Sigmoid colon (tissue), 7 donors: ENCODE data around the gene CCNY. TPM values are rescaled to one million over a fixed set of nuclear protein-coding genes. Genes with fewer than 3 reads are reported as not detected.
A peak's percentile ranks its signal among the peaks of the same experiment; 100 is the strongest.

Experiments
- DNase-seq: peaks from one replicate; pipeline ENCODE4 v3.0.0-alpha.2; 2019
- H3K27ac ChIP-seq, 4 donors: fragments of 200-600 bp; sonication (generic); one replicate each; pipeline ENCODE4 v1.5.1; 2016 to 2019; ENCODE audit warnings: mild to moderate bottlenecking in 1 of 4
- H3K27me3 ChIP-seq, 3 donors: fragments of 200-600 bp; sonication (generic); one replicate each; pipeline ENCODE4 v1.5.1; 2019; ENCODE audit warnings: mild to moderate bottlenecking in 1 of 3
- H3K36me3 ChIP-seq, 4 donors: fragments of 200-600 bp; sonication (generic); one replicate each; pipeline ENCODE4 v1.5.1; 2016 to 2019
- H3K4me1 ChIP-seq, 4 donors: fragments of 200-600 bp; sonication (generic); one replicate each; pipeline ENCODE4 v1.5.1; 2017 to 2019
- H3K4me3 ChIP-seq, 4 donors: fragments of 200-600 bp; sonication (generic); one replicate each; pipeline ENCODE4 v1.5.1; 2017 to 2019; ENCODE audit warnings: mild to moderate bottlenecking in 2 of 4, moderate library complexity in 1 of 4
- H3K9me3 ChIP-seq, 4 donors: fragments of 200-600 bp in 3 of 4; sonication (generic) in 3 of 4; one replicate each; pipeline versions ENCODE4 v1.5.1 to v1.6.1; 2013 to 2019
- EP300 ChIP-seq, 4 donors: sonication (generic); formaldehyde crosslinking; IDR thresholded peaks; one replicate each; pipeline ENCODE4 v1.6.1; 2017; ENCODE audit warnings: antibody characterized with exemption in 4 of 4
- POLR2A ChIP-seq, 2 donors: fragments of 450-650 bp; IDR thresholded peaks; one replicate each; pipeline ENCODE4 v1.6.1; 2016; ENCODE audit warnings: antibody characterized with exemption in 2 of 2, mild to moderate bottlenecking in 2 of 2, moderate library complexity in 2 of 2
- POLR2AphosphoS5 ChIP-seq, 4 donors: sonication (generic); formaldehyde crosslinking; IDR thresholded peaks; one replicate each; pipeline ENCODE4 v1.6.1; 2017; ENCODE audit warnings: antibody characterized with exemption in 4 of 4
- WGBS, 2 donors: extraction: QIAGEN DNeasy Blood & Tissue Kit; methylation state at CpG; one replicate each; pipeline ENCODE4 v1.1.7; 2013; 5-methylcytosine and 5-hydroxymethylcytosine counted together
- intact Hi-C: fragments of 100-400 bp; cut with DNase I; formaldehyde crosslinking; loops from one replicate; pipeline ENCODE4 v1.15.1; 2023
- polyA plus RNA-seq, 3 donors: library from polyadenylated mRNA; stranded (reverse); fragments of 200-250 nt; gene quantifications; one replicate each; pipeline ENCODE4 v1.2.3, GENCODE V29; 2013
- total RNA-seq, 4 donors: library from RNA; depleted of rRNA; stranded (reverse); fragments of >200 nt; gene quantifications; one replicate each; pipeline ENCODE4 v1.1.0, GENCODE V29; 2016
- TF ChIP-seq, protein P1 (sequence below), 4 experiments: fragments of 450-650 bp in 3 of 4; fragments of 200-600 bp in 1 of 4; IDR thresholded peaks; one replicate each; pipeline ENCODE4 v1.5.1; 2016 to 2019; ENCODE audit warnings: antibody characterized with exemption in 4 of 4, mild to moderate bottlenecking in 3 of 4, moderate library complexity in 2 of 4
- donor health status: healthy with polysubstance abuse.
- donor health status: Bipolar disorder and iron deficiency.
- donor health status: healthy.

CCNY gene
- total and polyA plus RNA-seq, 7 donors: 24.0 to 45.7 (median 35.7) TPM

DNA sequence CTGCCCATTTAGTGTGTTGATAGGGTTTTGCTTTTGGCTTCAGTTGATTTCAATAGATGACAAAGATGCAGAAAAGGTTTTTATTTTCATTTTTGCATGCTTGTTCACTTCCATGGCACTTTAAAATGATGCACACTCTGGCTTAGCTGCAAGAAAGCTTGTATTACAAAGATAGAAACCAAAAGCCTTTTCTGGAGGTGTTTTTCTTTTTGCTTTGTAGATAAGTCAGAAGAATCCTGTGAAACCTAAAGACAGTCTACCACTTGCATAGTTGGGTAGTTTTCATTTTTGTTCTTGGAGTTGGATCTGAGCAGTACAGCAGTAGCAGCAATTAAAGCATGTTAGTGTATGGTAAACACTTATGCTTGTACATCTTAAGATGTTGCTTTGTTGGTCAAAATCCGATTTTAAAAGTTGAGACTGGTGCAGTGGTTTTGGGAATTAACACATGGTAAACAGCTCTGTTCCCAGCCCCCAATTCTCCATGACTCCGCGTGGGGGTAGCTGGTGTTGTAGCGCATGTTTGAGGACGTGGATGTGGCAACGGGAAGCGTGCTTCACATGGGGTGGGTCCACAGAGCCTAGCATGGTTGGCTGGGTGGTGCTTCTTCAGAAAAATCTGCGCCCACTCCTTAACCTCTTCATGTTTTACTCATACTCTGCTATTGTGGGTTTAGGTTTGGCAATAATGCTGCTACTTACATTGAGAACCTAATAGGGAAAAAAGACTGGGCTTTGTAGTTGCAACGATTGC is 19.8 kb downstream of the CCNY start:
- Histone ChIP-seq H3K27me3 (no peaks in the 10 kb centered on the region), H3K9me3 (no peaks in the 10 kb centered on the region), H3K27ac (peak overlapping the region in 1 of 4 donors; percentile 6), H3K4me1 (peaks cover 0 to 71% (median 61%) of the 10 kb centered on the region in 4 donors), H3K36me3 (no peaks in the 10 kb centered on the region), H3K4me3 (no peak overlapping the region)
- TF ChIP-seq, protein P1, sequence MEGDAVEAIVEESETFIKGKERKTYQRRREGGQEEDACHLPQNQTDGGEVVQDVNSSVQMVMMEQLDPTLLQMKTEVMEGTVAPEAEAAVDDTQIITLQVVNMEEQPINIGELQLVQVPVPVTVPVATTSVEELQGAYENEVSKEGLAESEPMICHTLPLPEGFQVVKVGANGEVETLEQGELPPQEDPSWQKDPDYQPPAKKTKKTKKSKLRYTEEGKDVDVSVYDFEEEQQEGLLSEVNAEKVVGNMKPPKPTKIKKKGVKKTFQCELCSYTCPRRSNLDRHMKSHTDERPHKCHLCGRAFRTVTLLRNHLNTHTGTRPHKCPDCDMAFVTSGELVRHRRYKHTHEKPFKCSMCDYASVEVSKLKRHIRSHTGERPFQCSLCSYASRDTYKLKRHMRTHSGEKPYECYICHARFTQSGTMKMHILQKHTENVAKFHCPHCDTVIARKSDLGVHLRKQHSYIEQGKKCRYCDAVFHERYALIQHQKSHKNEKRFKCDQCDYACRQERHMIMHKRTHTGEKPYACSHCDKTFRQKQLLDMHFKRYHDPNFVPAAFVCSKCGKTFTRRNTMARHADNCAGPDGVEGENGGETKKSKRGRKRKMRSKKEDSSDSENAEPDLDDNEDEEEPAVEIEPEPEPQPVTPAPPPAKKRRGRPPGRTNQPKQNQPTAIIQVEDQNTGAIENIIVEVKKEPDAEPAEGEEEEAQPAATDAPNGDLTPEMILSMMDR (IDR thresholded peaks at IDR 0.05): no peak
- TF ChIP-seq POLR2A (IDR thresholded peaks at IDR 0.05) (no peak), POLR2AphosphoS5 (IDR thresholded peaks at IDR 0.05) (no peak), EP300 (IDR thresholded peaks at IDR 0.05) (no peak)
- intact Hi-C loops: no loop called here
- no peak for DNase-seq
- 84 to 85% methylated on average over 9 of the region's 9 CpGs for WGBS, 2 donors

DNA sequence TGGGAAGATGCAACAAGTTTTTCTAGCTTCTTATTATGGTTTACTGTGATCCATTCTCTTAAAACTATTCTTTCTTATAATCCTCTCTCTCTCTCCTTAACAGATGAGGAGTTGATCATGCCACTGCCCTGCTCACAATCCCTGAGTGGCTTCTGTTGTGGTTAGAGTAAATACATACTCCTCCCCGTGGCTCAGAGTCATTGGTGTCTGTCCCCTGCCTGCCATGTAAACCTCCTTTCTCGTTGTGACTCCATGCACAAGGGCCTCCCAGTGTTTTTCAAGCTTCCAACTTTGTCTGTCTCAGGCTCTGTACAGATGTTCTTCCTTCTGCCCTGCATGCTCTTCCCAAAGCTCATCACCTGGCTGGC is 20.4 kb downstream of the CCNY start:
- H3K9me3 ChIP-seq: no peaks in the 10 kb centered on the region
- peaks cover 0 to 66% (median 57%) of the 10 kb centered on the region in 4 donors for H3K4me1 ChIP-seq
- no peaks in the 10 kb centered on the region for H3K36me3 ChIP-seq
- H3K27ac ChIP-seq: peak overlapping the region in 1 of 4 donors; percentile 6
- no peak overlapping the region for H3K4me3 ChIP-seq
- 32 to 46% methylated on average over 2 of the region's 2 CpGs for WGBS, 2 donors
- intact Hi-C loops: no loop called here
- TF ChIP-seq POLR2A (IDR thresholded peaks at IDR 0.05): no peak
- TF ChIP-seq, protein P1 (IDR thresholded peaks at IDR 0.05): no peak
- TF ChIP-seq POLR2AphosphoS5 (IDR thresholded peaks at IDR 0.05): no peak
- TF ChIP-seq EP300 (IDR thresholded peaks at IDR 0.05): no peak
- no peak for DNase-seq
- H3K27me3 ChIP-seq: no peaks in the 10 kb centered on the region

DNA sequence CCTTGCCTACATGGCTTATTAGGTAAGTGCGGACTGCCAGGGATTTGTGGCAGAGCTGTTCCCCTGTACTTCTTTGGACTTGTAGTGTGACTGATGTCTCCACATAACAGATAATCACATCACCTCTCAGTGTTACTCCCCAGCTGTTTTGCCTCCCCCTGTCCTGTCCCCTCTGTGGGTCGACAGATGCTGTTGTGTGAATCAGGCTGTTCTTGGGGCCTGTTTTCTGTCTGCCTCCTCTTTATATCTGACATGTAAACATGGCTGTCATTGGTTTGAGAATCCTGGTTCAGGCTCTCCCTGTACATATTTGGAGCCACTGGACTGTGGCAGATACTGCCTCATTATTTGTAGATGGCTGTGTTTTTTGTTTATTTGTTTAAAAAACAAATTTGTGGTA is 22.7 kb downstream of the CCNY start:
- TF ChIP-seq POLR2A (IDR thresholded peaks at IDR 0.05) (no peak), EP300 (IDR thresholded peaks at IDR 0.05) (peak in 1 of 4 donors; percentile 65), POLR2AphosphoS5 (IDR thresholded peaks at IDR 0.05) (peak; percentile 20 to 87 (median 73))
- TF ChIP-seq, protein P1 (IDR thresholded peaks at IDR 0.05): no peak
- 78 to 89% methylated on average over 2 of the region's 2 CpGs for WGBS, 2 donors
- H3K27me3 ChIP-seq: no peaks in the 10 kb centered on the region
- no peaks in the 10 kb centered on the region for H3K9me3 ChIP-seq
- no peak for DNase-seq
- H3K36me3 ChIP-seq: no peaks in the 10 kb centered on the region
- peak overlapping the region in 3 of 4 donors; percentile 66 to 77 (median 71) for H3K27ac ChIP-seq
- no peak overlapping the region for H3K4me3 ChIP-seq
- intact Hi-C loops: no loop called here
- H3K4me1 ChIP-seq: peaks cover 0 to 48% (median 40%) of the 10 kb centered on the region in 4 donors

DNA sequence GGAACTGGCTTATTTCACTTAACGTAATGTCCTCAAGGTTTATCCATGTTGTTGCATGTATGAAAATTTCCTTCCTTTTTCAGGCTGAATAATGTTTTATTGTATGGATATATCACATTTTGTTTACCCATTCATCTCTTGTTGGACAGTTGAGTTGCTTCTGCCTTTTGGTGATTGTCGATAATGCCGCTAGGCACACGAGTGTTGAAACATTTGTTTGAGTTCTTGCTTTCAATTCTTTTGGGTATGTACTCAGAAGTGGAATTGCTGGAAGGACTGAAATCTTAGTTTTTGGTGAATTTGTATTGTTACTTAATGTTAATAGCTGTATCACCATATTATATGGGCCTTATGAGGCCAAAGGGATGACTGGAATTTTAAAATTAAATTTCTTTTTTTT is 23.6 kb downstream of the CCNY start:
- no peaks in the 10 kb centered on the region for H3K36me3 ChIP-seq
- peaks cover 0 to 56% (median 41%) of the 10 kb centered on the region in 4 donors for H3K4me1 ChIP-seq
- no peaks in the 10 kb centered on the region for H3K9me3 ChIP-seq
- TF ChIP-seq POLR2A (IDR thresholded peaks at IDR 0.05): no peak
- TF ChIP-seq, protein P1 (IDR thresholded peaks at IDR 0.05): no peak
- no peak for TF ChIP-seq EP300 (IDR thresholded peaks at IDR 0.05)
- TF ChIP-seq POLR2AphosphoS5 (IDR thresholded peaks at IDR 0.05): no peak
- WGBS, 2 donors: 95 to 96% methylated on average over 4 of the region's 4 CpGs
- DNase-seq: no peak
- intact Hi-C loops: no loop called here
- no peak overlapping the region for H3K4me3 ChIP-seq
- peak overlapping the region in 2 of 4 donors; percentile 71 to 77 for H3K27ac ChIP-seq
- H3K27me3 ChIP-seq: no peaks in the 10 kb centered on the region
